K562 (cell line): ENCODE data around the gene CBY3. TPM values are rescaled to one million over a fixed set of nuclear protein-coding genes. Genes with fewer than 3 reads are reported as not detected.
A peak's percentile ranks its signal among the peaks of the same experiment; 100 is the strongest.

ENCODE experiments used
- ATAC-seq: fragments of 200-7000 bp; cut with Tn5 transposase; 3 replicates; pipeline ENCODE4 v1.9.1; 2020; ENCODE audit warnings: moderate library complexity
- BruUV-seq: library from RNA; stranded (reverse); fragments of 400-500 nt; replicated peaks from 2 replicates; lab custom pipeline; 2021; lab: Mats Ljungman, UMichigan
- CTCF ChIA-PET: fragments of 300-600 bp; formaldehyde crosslinking; extraction: SDS; loops from one replicate; lab custom pipeline; 2021; ENCODE audit warnings: low intra/inter-chr PET ratio; lab: Yijun Ruan, JAX
- POLR2A ChIA-PET: fragments of 300-600, 350-650 bp; sonication (Branson Sonifier 250); formaldehyde crosslinking; extraction: SDS; loops from one replicate; lab custom pipeline; 2021; ENCODE audit warnings: antibody characterized with exemption, inconsistent platforms; lab: Yijun Ruan, JAX
- DNase-seq, 4 experiments: peaks; one replicate each; pipeline versions ENCODE4 v3.0.0 to v3.0.0-alpha.2; 2011 to 2018; ENCODE audit warnings: low spot score in 3 of 4, mixed read lengths in 3 of 4; ENCODE audit errors: extremely low read depth in 1 of 4
- FAIRE-seq: peaks from 2 replicates; lab custom pipeline; 2011; peaks lifted over from hg19 to GRCh38; lab: Jason Lieb, UNC
- H2AFZ ChIP-seq: 2 replicates; pipeline ENCODE4 v1.6.0; 2011; ENCODE audit warnings: low read depth, low read length, control low read depth, inconsistent platforms
- H3K27ac ChIP-seq: fragments of 200-600 bp; 3 replicates; pipeline ENCODE4 v1.8.0; 2011; ENCODE audit warnings: low read depth, mild to moderate bottlenecking, control low read depth, inconsistent platforms, low read length, moderate library complexity, mixed read lengths; ENCODE audit errors: extremely low read depth
- H3K27me3 ChIP-seq, 2 experiments: fragments of 300-600 bp in 1 of 2; 2 replicates in 1 of 2; 3 replicates in 1 of 2; pipeline versions ENCODE4 v1.6.0 to v1.8.0; 2011; ENCODE audit warnings: inconsistent platforms in 2 of 2, low read length in 2 of 2, mild to moderate bottlenecking in 1 of 2, mixed read lengths in 1 of 2, moderate library complexity in 1 of 2; ENCODE audit not compliant: control insufficient read depth in 2 of 2, insufficient read depth in 2 of 2
- H3K36me3 ChIP-seq: fragments of 300-600 bp; 3 replicates; pipeline ENCODE4 v1.8.0; 2011; ENCODE audit warnings: mild to moderate bottlenecking, low read length, inconsistent platforms; ENCODE audit not compliant: control insufficient read depth, insufficient read depth
- H3K4me1 ChIP-seq, 2 experiments: fragments of 200-600 bp in 1 of 2; replicated peaks in 1 of 2; 2 replicates in 1 of 2; 3 replicates in 1 of 2; pipeline versions ENCODE4 v1.5.1 to v1.8.0; 2011; ENCODE audit warnings: inconsistent platforms in 2 of 2, low read length in 2 of 2, mild to moderate bottlenecking in 1 of 2, mixed read lengths in 1 of 2, moderate library complexity in 1 of 2; ENCODE audit not compliant: control insufficient read depth in 2 of 2, insufficient read depth in 2 of 2
- H3K4me2 ChIP-seq: 2 replicates; pipeline ENCODE4 v1.6.1; 2011; ENCODE audit warnings: low read length, control low read depth, inconsistent platforms, mixed read lengths; ENCODE audit not compliant: insufficient read depth
- H3K4me3 ChIP-seq: fragments of 200-600 bp; sonication (generic), shearing (Covaris generic); 2 replicates; pipeline ENCODE4 v1.5.1; 2016; ENCODE audit warnings: control low read depth, inconsistent platforms
- H3K79me2 ChIP-seq: fragments of 200-600 bp; 3 replicates; pipeline ENCODE4 v1.8.0; 2011; ENCODE audit warnings: low read length, inconsistent platforms; ENCODE audit not compliant: control insufficient read depth, insufficient read depth
- H3K9ac ChIP-seq, 2 experiments: 2 replicates each; pipeline versions ENCODE4 v1.6.0 to v1.6.1; 2011; ENCODE audit warnings: low read depth in 2 of 2, low read length in 2 of 2, control low read depth in 1 of 2, inconsistent platforms in 1 of 2, mild to moderate bottlenecking in 1 of 2, mixed read lengths in 1 of 2; ENCODE audit not compliant: insufficient read depth in 1 of 2
- H3K9me1 ChIP-seq: one replicate; pipeline ENCODE4 v1.6.0; 2011; ENCODE audit warnings: inconsistent platforms, mild to moderate bottlenecking, low read length, moderate library complexity; ENCODE audit not compliant: control insufficient read depth, insufficient read depth
- H3K9me3 ChIP-seq: replicated peaks from 2 replicates; pipeline ENCODE4 v1.5.1; 2011; ENCODE audit warnings: low read depth, low read length, inconsistent platforms; ENCODE audit not compliant: control insufficient read depth, insufficient read depth
- H4K20me1 ChIP-seq: replicated peaks from 2 replicates; pipeline ENCODE4 v1.6.1; 2011; ENCODE audit warnings: low read length, inconsistent platforms, mixed read lengths; ENCODE audit not compliant: control insufficient read depth, insufficient read depth
- E2F3 ChIP-seq: fragments of 250-450 bp; sonication (Bioruptor Pico); IDR thresholded peaks from 2 replicates; pipeline ENCODE4 v1.4.0; 2020; ENCODE audit warnings: mild to moderate bottlenecking
- KLF13 ChIP-seq: fragments of 450-650 bp; IDR thresholded peaks from 2 replicates; pipeline ENCODE4 v1.6.1; 2016; ENCODE audit warnings: missing genetic modification characterization, low read depth, mild to moderate bottlenecking, missing compliant biosample characterization, moderate library complexity, borderline replicate concordance
- NEUROD1 ChIP-seq: fragments of 150-350 bp; IDR thresholded peaks from 2 replicates; pipeline ENCODE4 v1.6.1; 2014; ENCODE audit warnings: borderline replicate concordance, low read length, low read depth; ENCODE audit not compliant: partially characterized antibody
- POLR2B ChIP-seq: fragments of 450-650 bp; IDR thresholded peaks from 2 replicates; pipeline ENCODE4 v1.6.1; 2018; ENCODE audit warnings: low read depth; ENCODE audit not compliant: partially characterized antibody
- RBBP5 ChIP-seq: fragments of 200-600 bp; sonication (generic); IDR thresholded peaks from 2 replicates; pipeline ENCODE4 v1.6.1; 2012; ENCODE audit warnings: borderline replicate concordance, mild to moderate bottlenecking, low read length, control low read depth, inconsistent platforms; ENCODE audit not compliant: insufficient read depth, poor library complexity, severe bottlenecking
- RBM14 ChIP-seq: fragments of 200-400 bp; formaldehyde crosslinking; IDR thresholded peaks from 2 replicates; pipeline ENCODE4 v1.6.1; 2018; ENCODE audit warnings: low read depth, mild to moderate bottlenecking, low read length, moderate library complexity, borderline replicate concordance; ENCODE audit not compliant: insufficient read depth
- TCF7L2 ChIP-seq: fragments of 150-350 bp; IDR thresholded peaks from 2 replicates; pipeline ENCODE4 v1.6.1; 2016; ENCODE audit warnings: low read depth, mild to moderate bottlenecking, low read length, moderate library complexity
- TRIM24 ChIP-seq, 2 experiments: fragments of 450-650 bp; IDR thresholded peaks; 2 replicates each; pipeline ENCODE4 v1.6.1; 2016
- ZFP36 ChIP-seq: fragments of 150-350 bp; IDR thresholded peaks from 2 replicates; pipeline ENCODE4 v1.6.1; 2018; ENCODE audit warnings: low read length, low read depth; ENCODE audit not compliant: partially characterized antibody
- ZFX ChIP-seq: sonication (generic); formaldehyde crosslinking; IDR thresholded peaks from 2 replicates; pipeline ENCODE4 v1.8.0; 2022; ENCODE audit warnings: mild to moderate bottlenecking, missing genetic modification reagents, moderate library complexity
- ZNF408 ChIP-seq: fragments of 250-450 bp; sonication (Bioruptor Pico); IDR thresholded peaks from 2 replicates; pipeline ENCODE4 v1.4.0; 2020; ENCODE audit warnings: low read depth, mild to moderate bottlenecking, moderate library complexity
- ZNF644 ChIP-seq: fragments of 200-800 bp; sonication (Bioruptor generic); IDR thresholded peaks from 2 replicates; pipeline ENCODE4 v1.6.1; 2016; ENCODE audit warnings: low read depth, missing genetic modification characterization, missing compliant biosample characterization
- ZNF699 ChIP-seq: fragments of 250-450 bp; sonication (Bioruptor Pico); IDR thresholded peaks from 2 replicates; pipeline ENCODE4 v1.8.0; 2021; ENCODE audit warnings: mild to moderate bottlenecking, moderate library complexity; ENCODE audit not compliant: insufficient replicate concordance
- WGBS: fragments of 100-300 bp; shearing (Covaris generic); methylation state at CpG from one replicate; pipeline ENCODE4 v1.1.6; 2016; ENCODE audit warnings: low coverage, mixed read lengths; ENCODE audit not compliant: insufficient coverage; ENCODE audit errors: missing lambda C conversion rate; 5-methylcytosine and 5-hydroxymethylcytosine counted together
- in situ Hi-C: fragments of 300-500 bp; cut with MboI; formaldehyde crosslinking; loops from 4 replicates; pipeline ENCODE4 v1.15.0; 2018; ENCODE audit warnings: inconsistent platforms, mixed read lengths
- intact Hi-C: fragments of 100-400 bp; cut with micrococcal nuclease; formaldehyde crosslinking; loops from 2 replicates; pipeline ENCODE4 v1.14.2; 2022
- polyA plus RNA-seq, 8 experiments: library from polyadenylated mRNA; depleted of rRNA in 4 of 8; stranded (reverse) in 5 of 8; unstranded in 3 of 8; fragments of >200 nt; fragmentation: Nextera tagmentation in 2 of 8; fragmentation: Illumina TruSeq in 1 of 8; extraction: Ambion mirVana in 2 of 8; extraction: Trizol in 1 of 8; gene quantifications; 2 replicates each; pipeline versions ENCODE4 v1.2.1 to v1.2.3, GENCODE V29; 2011 to 2014; ENCODE audit warnings: inconsistent platforms in 1 of 8, missing spikeins in 1 of 8
- total RNA-seq, 7 experiments: library from RNA; depleted of rRNA in 6 of 7; stranded (reverse); fragments of >200 nt in 6 of 7; fragmentation: Illumina TruSeq in 2 of 7; extraction: Trizol in 2 of 7; gene quantifications; 2 replicates each; pipeline versions ENCODE4 v1.2.1 to v1.2.3, GENCODE V29; 2011 to 2021; ENCODE audit warnings: low replicate concordance in 1 of 7
- TF ChIP-seq, protein P1 (sequence below): IDR thresholded peaks from 3 replicates; pipeline ENCODE4 v1.6.1; 2011; ENCODE audit warnings: borderline replicate concordance, mild to moderate bottlenecking; ENCODE audit not compliant: insufficient read length, insufficient read depth
- TF ChIP-seq, protein P2 (sequence below): sonication (generic); formaldehyde crosslinking; IDR thresholded peaks from 2 replicates; pipeline ENCODE4 v1.8.1; 2023; ENCODE audit warnings: mild to moderate bottlenecking, missing genetic modification reagents, moderate library complexity
- TF ChIP-seq, protein P3 (sequence below): sonication (generic); formaldehyde crosslinking; IDR thresholded peaks from 2 replicates; pipeline ENCODE4 v1.8.0; 2022; ENCODE audit warnings: mild to moderate bottlenecking, missing genetic modification reagents

Gene CBY3
- total and polyA plus RNA-seq, 9 of the 15 experiments (the other 6 are each of a cell fraction or from before 2014, with no cell fraction given), result not detected

DNA sequence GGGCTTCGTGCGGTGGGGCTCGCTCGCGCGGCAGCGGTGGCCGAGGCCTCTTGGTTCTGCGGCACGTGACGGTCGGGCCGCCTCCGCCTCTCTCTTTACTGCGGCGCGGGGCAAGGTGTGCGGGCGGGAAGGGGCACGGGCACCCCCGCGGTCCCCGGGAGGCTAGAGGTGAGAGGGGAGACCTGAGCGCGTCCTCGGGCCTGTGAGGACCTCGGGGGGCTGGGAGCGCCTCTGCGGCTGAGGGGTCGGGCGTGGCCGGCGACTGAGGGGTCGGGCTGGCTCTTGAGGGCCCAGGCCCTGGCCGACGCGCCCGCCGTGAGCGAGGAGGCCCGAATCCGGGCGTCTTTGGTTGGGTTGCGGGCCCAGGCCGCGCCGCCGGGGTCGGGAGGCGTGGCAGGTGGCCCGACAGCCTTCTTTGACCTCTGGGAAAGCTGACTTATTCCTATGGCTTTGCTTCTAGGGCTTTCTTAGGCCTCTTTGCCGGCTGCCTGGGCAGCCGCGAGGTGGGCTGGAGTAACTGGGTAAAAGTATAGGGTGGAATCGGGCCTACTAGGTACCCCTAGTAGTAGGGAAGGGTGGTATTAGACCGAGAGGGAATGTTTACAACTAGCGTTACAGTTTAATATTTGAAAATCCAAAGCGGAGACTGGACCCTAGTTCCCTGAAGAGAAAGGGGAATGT lies 18.2 kb upstream of the CBY3 start, which contains the start of gene CANX:
TSS of gene CANX (plus strand) at position 33 of the 681 bp plus-strand sequence. CDS start 6,715 bp downstream, outside the sequence.
- ATAC-seq, result peak; percentile 8
- H3K79me2 ChIP-seq, result peaks cover 68% of the 10 kb centered on the region
- peak in 1 of 4 experiments; percentile 49 for DNase-seq
- BruUV-seq, result no TSS peak
- FAIRE-seq, result no peak
- no peaks in the 10 kb centered on the region for H3K9me1 ChIP-seq
- peak within 1 kb of the TSS; percentile 84 for H2AFZ ChIP-seq
- H3K9ac ChIP-seq, result peak within 1 kb of the TSS; percentile 97 to 99
- WGBS, result 1% methylated on average over 25 of the region's 58 CpGs
- intact Hi-C loops, result loop anchor here (1.0 to 2.0 kb wide), 2 partner anchors 33 to 76 kb away; partner anchors contain the start of genes HNRNPH1 and MAML1
- H3K27ac ChIP-seq, result peak within 1 kb of the TSS; percentile 98
- H3K4me3 ChIP-seq, result peak within 1 kb of the TSS; percentile 86
- in situ Hi-C loops, result no loop called here
- peak within 1 kb of the TSS; percentile 91 for H3K4me2 ChIP-seq
- no peaks in the 10 kb centered on the region for H3K27me3 ChIP-seq
- peaks cover 10% of the 10 kb centered on the region for H4K20me1 ChIP-seq
- H3K36me3 ChIP-seq, result peaks cover 31% of the 10 kb centered on the region; the same call in 2 of the 3 replicates
- peaks cover 16 to 41% of the 10 kb centered on the region in 2 experiments for H3K4me1 ChIP-seq
- H3K9me3 ChIP-seq, result no peaks in the 10 kb centered on the region
- ChIA-PET CTCF (interaction anchor here (0.7 kb wide), 1 partner anchor 146 kb away, joined by 4 read pairs; no protein-coding TSS in a partner anchor), POLR2A (interaction anchor here (0.6 to 2.5 kb wide), 9 partner anchors 9 to 121 kb away, joined by 3 to 16 read pairs (median 7); partner anchors contain the start of genes CBY3, HNRNPH1, MAML1 and SQSTM1)
- TF ChIP-seq ZNF644 (tag) (no peak), ZFP36 (no peak), POLR2B (peak; percentile 31), ZNF408 (CRISPR knock-in tag) (no peak), ZFX (peak; percentile 96), ZNF699 (CRISPR knock-in tag) (no peak), TRIM24 (IDR thresholded peaks at IDR 0.05) (no peak), RBBP5 (peak; percentile 7), TCF7L2 (no peak), RBM14 (0 out of 2 replicates have a peak, but pooled peaks have one; percentile 57), NEUROD1 (no peak), KLF13 (peak; percentile 73; the same call in 1 of the 2 replicates), E2F3 (CRISPR knock-in tag) (no peak)
- TF ChIP-seq, protein P1, sequence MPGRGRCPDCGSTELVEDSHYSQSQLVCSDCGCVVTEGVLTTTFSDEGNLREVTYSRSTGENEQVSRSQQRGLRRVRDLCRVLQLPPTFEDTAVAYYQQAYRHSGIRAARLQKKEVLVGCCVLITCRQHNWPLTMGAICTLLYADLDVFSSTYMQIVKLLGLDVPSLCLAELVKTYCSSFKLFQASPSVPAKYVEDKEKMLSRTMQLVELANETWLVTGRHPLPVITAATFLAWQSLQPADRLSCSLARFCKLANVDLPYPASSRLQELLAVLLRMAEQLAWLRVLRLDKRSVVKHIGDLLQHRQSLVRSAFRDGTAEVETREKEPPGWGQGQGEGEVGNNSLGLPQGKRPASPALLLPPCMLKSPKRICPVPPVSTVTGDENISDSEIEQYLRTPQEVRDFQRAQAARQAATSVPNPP, result no peak
- TF ChIP-seq, protein P2, sequence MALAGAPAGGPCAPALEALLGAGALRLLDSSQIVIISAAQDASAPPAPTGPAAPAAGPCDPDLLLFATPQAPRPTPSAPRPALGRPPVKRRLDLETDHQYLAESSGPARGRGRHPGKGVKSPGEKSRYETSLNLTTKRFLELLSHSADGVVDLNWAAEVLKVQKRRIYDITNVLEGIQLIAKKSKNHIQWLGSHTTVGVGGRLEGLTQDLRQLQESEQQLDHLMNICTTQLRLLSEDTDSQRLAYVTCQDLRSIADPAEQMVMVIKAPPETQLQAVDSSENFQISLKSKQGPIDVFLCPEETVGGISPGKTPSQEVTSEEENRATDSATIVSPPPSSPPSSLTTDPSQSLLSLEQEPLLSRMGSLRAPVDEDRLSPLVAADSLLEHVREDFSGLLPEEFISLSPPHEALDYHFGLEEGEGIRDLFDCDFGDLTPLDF (CRISPR knock-in tag), result peak; percentile 94; the same call in 1 of the 2 replicates
- TF ChIP-seq, protein P3, sequence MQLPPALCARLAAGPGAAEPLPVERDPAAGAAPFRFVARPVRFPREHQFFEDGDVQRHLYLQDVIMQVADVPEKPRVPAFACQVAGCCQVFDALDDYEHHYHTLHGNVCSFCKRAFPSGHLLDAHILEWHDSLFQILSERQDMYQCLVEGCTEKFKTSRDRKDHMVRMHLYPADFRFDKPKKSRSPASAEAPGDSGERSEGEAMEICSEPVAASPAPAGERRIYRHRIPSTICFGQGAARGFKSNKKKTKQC (CRISPR knock-in tag), result peak; percentile 73; the same call in 1 of the 2 replicates
